Measurements from ENCODE around the gene COQ5. TPM values are rescaled to one million over a fixed set of nuclear protein-coding genes. Genes with fewer than 3 reads are reported as not detected.
A peak's percentile ranks its signal among the peaks of the same experiment; 100 is the strongest.

COQ5 gene
- total and polyA plus RNA-seq, 2 experiments from 2014 or later: 32.6 to 42.9 TPM

DNA sequence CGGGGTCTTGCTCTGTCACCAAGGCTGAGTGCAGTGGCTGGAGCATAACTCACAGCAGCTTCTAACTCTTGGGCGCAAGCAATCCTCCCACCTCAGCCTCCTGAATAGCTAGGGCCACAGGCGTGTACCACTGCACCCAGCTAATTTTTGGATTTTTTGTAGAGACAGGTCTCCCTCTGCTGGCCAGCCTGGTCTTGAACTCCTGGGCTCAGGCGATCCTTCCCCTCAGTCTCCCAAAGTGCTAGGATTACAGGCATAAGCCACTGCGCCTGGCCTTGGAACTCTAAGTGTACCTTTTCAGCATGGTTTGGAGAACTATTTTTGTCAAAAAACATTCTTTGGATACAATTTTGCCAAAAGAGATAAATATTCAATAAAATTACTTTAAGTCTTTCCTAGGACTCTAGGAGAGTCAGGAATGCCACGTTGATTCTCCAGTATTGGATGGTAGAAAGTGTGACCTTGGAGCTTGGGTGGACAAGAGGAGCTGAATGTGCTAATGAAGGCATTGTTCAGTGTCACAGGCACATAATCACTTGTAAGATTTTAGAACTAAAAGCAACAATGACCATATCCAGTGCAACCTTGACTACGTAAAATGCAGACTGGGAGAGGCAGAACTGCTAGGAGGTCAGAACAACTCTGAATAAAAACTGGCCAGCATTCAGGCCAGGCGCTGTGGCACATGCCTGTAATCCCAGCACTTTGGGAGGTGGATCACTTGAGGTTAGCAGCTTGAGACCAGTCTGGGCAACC is 62.2 kb downstream of the COQ5 start:
- Histone ChIP-seq H3K36me3 (ENCODE audit: low read depth) (peaks cover 46% of the 10 kb centered on the region), H3K9me2 (ENCODE audit: insufficient read depth) (no peaks in the 10 kb centered on the region), H3K27me3 (replicated peaks; ENCODE audit: insufficient read depth) (no peaks in the 10 kb centered on the region), H3F3A (ENCODE audit: insufficient read depth) (peaks cover 42% of the 10 kb centered on the region), H3K27ac (peak overlapping the region; percentile 16; the same call in 1 of the 2 replicates), H2AFZ (no peak overlapping the region), H3K4me3 (no peak overlapping the region), H3K79me2 (ENCODE audit: insufficient read depth) (peaks cover 96% of the 10 kb centered on the region), H3K4me1 (ENCODE audit: insufficient read depth) (peaks cover 19% of the 10 kb centered on the region; the same call in 1 of the 2 replicates), H3K9ac (peak overlapping the region; percentile 24; the same call in 1 of the 2 replicates), H3K9me3 (ENCODE audit: low read depth) (no peaks in the 10 kb centered on the region), H4K20me1 (ENCODE audit: insufficient read depth) (peaks cover 6% of the 10 kb centered on the region; the same call in 1 of the 2 replicates), H3K4me2 (ENCODE audit: unreplicated experiment) (no peak overlapping the region)
- WGBS, 2 experiments (ENCODE audit: low coverage in 1 of 2, low lambda C conversion rate in 2 of 2, missing lambda C conversion rate in 2 of 2): 36 to 43% methylated on average over 8 of the region's 8 CpGs
- TF ChIP-seq EZH2phosphoT487 (IDR thresholded peaks at IDR 0.05; ENCODE audit: insufficient read depth, low read depth): no peak
- no peak for TF ChIP-seq EZH2 (IDR thresholded peaks at IDR 0.05; ENCODE audit: insufficient read depth, poor library complexity, severe bottlenecking)
- peak; percentile 78 for DNase-seq
- in situ Hi-C loops (cut with MboI): no loop called here

DNA sequence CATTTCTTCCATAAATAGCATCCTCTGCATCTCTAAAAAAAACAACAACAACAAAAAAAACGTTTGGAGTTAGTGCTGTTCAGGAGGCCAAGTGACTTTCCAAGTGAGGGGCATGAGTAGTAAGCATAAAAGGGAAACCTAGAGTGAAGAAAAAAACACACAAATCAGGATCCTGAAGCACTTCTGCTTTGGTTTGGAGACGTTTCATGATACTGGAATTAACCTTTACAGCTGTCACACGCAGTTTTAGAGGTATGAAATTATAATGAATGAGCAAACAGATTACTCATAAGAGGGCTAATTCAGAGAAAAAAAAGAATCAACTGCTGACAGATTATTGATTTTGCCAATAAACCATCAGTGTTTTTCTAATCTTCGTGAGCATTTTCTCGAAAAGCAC is 63.2 kb downstream of the COQ5 start:
- Histone ChIP-seq H3K36me3 (ENCODE audit: low read depth) (peaks cover 56% of the 10 kb centered on the region), H3K4me1 (ENCODE audit: insufficient read depth) (peaks cover 12% of the 10 kb centered on the region; the same call in 1 of the 2 replicates), H4K20me1 (ENCODE audit: insufficient read depth) (peaks cover 6% of the 10 kb centered on the region; the same call in 1 of the 2 replicates), H3F3A (ENCODE audit: insufficient read depth) (peaks cover 51% of the 10 kb centered on the region), H3K9me3 (ENCODE audit: low read depth) (no peaks in the 10 kb centered on the region), H3K9ac (no peak overlapping the region), H3K79me2 (ENCODE audit: insufficient read depth) (peaks cover 95% of the 10 kb centered on the region), H3K4me3 (no peak overlapping the region), H3K4me2 (ENCODE audit: unreplicated experiment) (no peak overlapping the region), H3K9me2 (ENCODE audit: insufficient read depth) (no peaks in the 10 kb centered on the region), H2AFZ (no peak overlapping the region), H3K27ac (no peak overlapping the region), H3K27me3 (replicated peaks; ENCODE audit: insufficient read depth) (no peaks in the 10 kb centered on the region)
- DNase-seq: no peak
- TF ChIP-seq EZH2 (IDR thresholded peaks at IDR 0.05; ENCODE audit: insufficient read depth, poor library complexity, severe bottlenecking) (no peak), EZH2phosphoT487 (IDR thresholded peaks at IDR 0.05; ENCODE audit: insufficient read depth, low read depth) (no peak)
- in situ Hi-C loops (cut with MboI): no loop called here
- 24 to 34% methylated on average over 5 of the region's 5 CpGs for WGBS, 2 experiments (ENCODE audit: low coverage in 1 of 2, low lambda C conversion rate in 2 of 2, missing lambda C conversion rate in 2 of 2)

DNA sequence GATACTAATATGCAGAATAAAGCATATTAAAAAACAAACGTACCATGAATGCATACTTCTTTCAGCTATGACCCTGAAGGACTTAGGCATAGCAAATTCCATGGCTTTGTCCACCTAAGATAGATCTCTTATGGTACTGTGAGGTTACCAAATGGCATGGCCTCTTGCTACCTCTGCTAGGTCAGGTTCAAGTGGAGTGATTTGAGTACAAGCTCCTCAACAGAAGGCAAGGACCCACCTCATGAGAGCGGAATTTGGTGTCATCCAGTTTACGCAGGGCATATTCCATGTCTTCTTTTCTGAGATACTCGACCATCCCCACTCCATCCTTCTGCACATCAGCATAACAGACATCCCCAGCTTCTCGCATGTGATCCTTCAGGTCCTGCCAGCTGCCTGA is 65.2 kb downstream of the COQ5 start:
- H3K4me3 ChIP-seq: no peak overlapping the region
- no peaks in the 10 kb centered on the region for H3K9me2 ChIP-seq (ENCODE audit: insufficient read depth)
- no peak overlapping the region for H3K4me2 ChIP-seq (ENCODE audit: unreplicated experiment)
- TF ChIP-seq EZH2phosphoT487 (IDR thresholded peaks at IDR 0.05; ENCODE audit: insufficient read depth, low read depth) (no peak), EZH2 (IDR thresholded peaks at IDR 0.05; ENCODE audit: insufficient read depth, poor library complexity, severe bottlenecking) (no peak)
- no peak overlapping the region for H3K9ac ChIP-seq
- no peak overlapping the region for H3K27ac ChIP-seq
- H4K20me1 ChIP-seq (ENCODE audit: insufficient read depth): peaks cover 9% of the 10 kb centered on the region; the same call in 1 of the 2 replicates
- DNase-seq: no peak
- no peaks in the 10 kb centered on the region for H3K27me3 ChIP-seq (replicated peaks; ENCODE audit: insufficient read depth)
- WGBS, 2 experiments (ENCODE audit: low coverage in 1 of 2, low lambda C conversion rate in 2 of 2, missing lambda C conversion rate in 2 of 2): 87 to 89% methylated on average over 5 of the region's 5 CpGs
- no peaks in the 10 kb centered on the region for H3K9me3 ChIP-seq (ENCODE audit: low read depth)
- in situ Hi-C loops (cut with MboI): no loop called here
- peaks cover 66% of the 10 kb centered on the region for H3F3A ChIP-seq (ENCODE audit: insufficient read depth)
- peaks cover 12% of the 10 kb centered on the region; the same call in 1 of the 2 replicates for H3K4me1 ChIP-seq (ENCODE audit: insufficient read depth)
- no peak overlapping the region for H2AFZ ChIP-seq
- H3K36me3 ChIP-seq (ENCODE audit: low read depth): peaks cover 74% of the 10 kb centered on the region
- H3K79me2 ChIP-seq (ENCODE audit: insufficient read depth): peaks cover 96% of the 10 kb centered on the region

DNA sequence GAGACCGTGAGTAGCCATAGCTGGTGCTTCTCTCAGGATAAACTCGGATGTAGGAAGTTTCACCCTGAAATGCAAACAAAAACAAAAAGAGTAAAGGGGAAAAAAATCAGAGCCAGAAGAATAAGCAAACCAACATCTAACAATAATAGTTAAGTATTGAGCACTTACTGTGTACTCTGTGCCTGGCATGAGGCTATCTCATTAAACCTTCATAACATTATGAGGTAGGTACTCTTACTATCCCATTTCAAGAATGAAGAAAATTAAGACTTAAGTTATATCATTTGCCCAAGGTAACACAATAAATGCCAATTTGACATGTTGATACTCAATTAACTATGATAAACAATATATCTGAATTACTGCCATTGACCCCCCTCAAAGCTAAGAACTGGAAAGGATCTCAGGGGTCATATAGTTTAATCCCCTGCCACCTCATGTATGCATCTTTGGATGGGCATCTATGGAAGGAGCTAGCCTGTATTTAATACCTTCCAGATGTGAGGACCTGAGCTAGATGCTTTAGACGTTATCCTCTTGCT is 66.8 kb downstream of the COQ5 start:
- peaks cover 8% of the 10 kb centered on the region; the same call in 1 of the 2 replicates for H4K20me1 ChIP-seq (ENCODE audit: insufficient read depth)
- in situ Hi-C loops (cut with MboI): no loop called here
- H3K79me2 ChIP-seq (ENCODE audit: insufficient read depth): peaks cover 88% of the 10 kb centered on the region
- no peak overlapping the region for H2AFZ ChIP-seq
- no peak for DNase-seq
- H3F3A ChIP-seq (ENCODE audit: insufficient read depth): peaks cover 53% of the 10 kb centered on the region
- H3K27ac ChIP-seq: no peak overlapping the region
- H3K9me2 ChIP-seq (ENCODE audit: insufficient read depth): no peaks in the 10 kb centered on the region
- H3K27me3 ChIP-seq (replicated peaks; ENCODE audit: insufficient read depth): no peaks in the 10 kb centered on the region
- TF ChIP-seq EZH2 (IDR thresholded peaks at IDR 0.05; ENCODE audit: insufficient read depth, poor library complexity, severe bottlenecking): no peak
- no peak for TF ChIP-seq EZH2phosphoT487 (IDR thresholded peaks at IDR 0.05; ENCODE audit: insufficient read depth, low read depth)
- 68 to 71% methylated on average over 3 of the region's 3 CpGs for WGBS, 2 experiments (ENCODE audit: low coverage in 1 of 2, low lambda C conversion rate in 2 of 2, missing lambda C conversion rate in 2 of 2)
- H3K9me3 ChIP-seq (ENCODE audit: low read depth): no peaks in the 10 kb centered on the region
- H3K4me2 ChIP-seq (ENCODE audit: unreplicated experiment): no peak overlapping the region
- H3K4me1 ChIP-seq (ENCODE audit: insufficient read depth): peaks cover 12% of the 10 kb centered on the region; the same call in 1 of the 2 replicates
- H3K36me3 ChIP-seq (ENCODE audit: low read depth): peaks cover 81% of the 10 kb centered on the region
- no peak overlapping the region for H3K9ac ChIP-seq
- H3K4me3 ChIP-seq: no peak overlapping the region

Measured in GM23248 (cell line).